Loucy (cell line): ENCODE measurements around the gene PTGIS.

Experiments
- H2AFZ ChIP-seq: fragments of 200-600 bp; sonication (generic); 2 replicates; pipeline ENCODE4 v1.6.0; 2016; ENCODE audit warnings: antibody characterized with exemption, mild to moderate bottlenecking, low read length, moderate library complexity
- H3F3A ChIP-seq: fragments of 200-600 bp; 2 replicates; pipeline ENCODE4 v1.6.0; 2016; ENCODE audit warnings: antibody characterized with exemption, low read depth, mild to moderate bottlenecking
- H3K27me3 ChIP-seq: fragments of 200-600 bp; sonication (generic); 2 replicates; pipeline ENCODE4 v1.6.1; 2014; ENCODE audit warnings: low read length, mild to moderate bottlenecking; ENCODE audit not compliant: insufficient read depth, poor library complexity, severe bottlenecking
- H3K36me3 ChIP-seq: fragments of 200-600 bp; sonication (generic); 2 replicates; pipeline ENCODE4 v1.6.1; 2016; ENCODE audit warnings: low read length; ENCODE audit not compliant: insufficient read depth
- H3K4me1 ChIP-seq: fragments of 200-600 bp; sonication (generic); 2 replicates; pipeline ENCODE4 v1.5.1; 2014; ENCODE audit warnings: low read length, mild to moderate bottlenecking; ENCODE audit not compliant: insufficient read depth, poor library complexity, severe bottlenecking
- H3K4me2 ChIP-seq: fragments of 200-600 bp; sonication (generic); 2 replicates; pipeline ENCODE4 v1.6.0; 2014; ENCODE audit warnings: antibody characterized with exemption, low read length, low read depth, mild to moderate bottlenecking; ENCODE audit not compliant: poor library complexity, severe bottlenecking
- H3K4me3 ChIP-seq: fragments of 200-600 bp; sonication (generic); 2 replicates; pipeline ENCODE4 v1.5.1; 2014; ENCODE audit warnings: low read length, mild to moderate bottlenecking, mixed read lengths; ENCODE audit not compliant: poor library complexity, severe bottlenecking
- H3K79me2 ChIP-seq: fragments of 200-600 bp; sonication (generic); 2 replicates; pipeline ENCODE4 v1.6.1; 2014; ENCODE audit warnings: low read length; ENCODE audit not compliant: insufficient read depth
- H3K9ac ChIP-seq: fragments of 200-600 bp; sonication (generic); 2 replicates; pipeline ENCODE4 v1.6.0; 2014; ENCODE audit warnings: mild to moderate bottlenecking, low read depth, low read length, moderate library complexity; ENCODE audit not compliant: poor library complexity, severe bottlenecking
- H3K9me2 ChIP-seq: fragments of 200-600 bp; sonication (generic); replicated peaks from 2 replicates; pipeline ENCODE4 v1.6.1; 2016; ENCODE audit warnings: low read depth, low read length, mixed read lengths
- H3K9me3 ChIP-seq: fragments of 200-600 bp; sonication (generic); 2 replicates; pipeline ENCODE4 v1.6.1; 2014; ENCODE audit warnings: mild to moderate bottlenecking, antibody characterized with exemption, low read length, low read depth; ENCODE audit not compliant: insufficient read depth
- H4K20me1 ChIP-seq: fragments of 200-600 bp; sonication (generic); 2 replicates; pipeline ENCODE4 v1.6.0; 2014; ENCODE audit warnings: antibody characterized with exemption, low read length, mild to moderate bottlenecking; ENCODE audit not compliant: insufficient read depth, poor library complexity, severe bottlenecking
- CTCF ChIP-seq: fragments of 200-600 bp; sonication (generic); conservative IDR thresholded peaks from 2 replicates; pipeline ENCODE4 v1.5.1; 2014; ENCODE audit warnings: mild to moderate bottlenecking, antibody characterized with exemption, low read length
- EZH2phosphoT487 ChIP-seq: fragments of 200-600 bp; IDR thresholded peaks from 2 replicates; pipeline ENCODE4 v1.6.1; 2018; ENCODE audit warnings: antibody characterized with exemption, mild to moderate bottlenecking, moderate library complexity, borderline replicate concordance

Gene PTGIS

GRCh38 chr20:49503176-49503575 is 64.8 kb downstream of the PTGIS start:
- no peak overlapping the region for H3K4me3 ChIP-seq
- H3K9me3 ChIP-seq: no peaks in the 10 kb centered on the region
- H3K4me2 ChIP-seq: no peak overlapping the region

GRCh38 chr20:49501917-49502316 is 66.0 kb downstream of the PTGIS start:
- Histone ChIP-seq H4K20me1 (no peaks in the 10 kb centered on the region), H3K36me3 (no peaks in the 10 kb centered on the region), H3K9me3 (no peaks in the 10 kb centered on the region), H3K4me1 (no peaks in the 10 kb centered on the region), H3K9ac (no peak overlapping the region), H3F3A (no peaks in the 10 kb centered on the region), H3K4me3 (no peak overlapping the region), H2AFZ (no peak overlapping the region), H3K79me2 (no peaks in the 10 kb centered on the region), H3K27me3 (no peaks in the 10 kb centered on the region), H3K9me2 (no peaks in the 10 kb centered on the region), H3K4me2 (no peak overlapping the region)
- no peak for TF ChIP-seq CTCF
- TF ChIP-seq EZH2phosphoT487: no peak

More at GRCh38 chr20:49503176-49503575, 64.8 kb downstream of the PTGIS start:
- Histone ChIP-seq H3F3A (no peaks in the 10 kb centered on the region), H3K4me1 (no peaks in the 10 kb centered on the region), H3K9me2 (no peaks in the 10 kb centered on the region), H2AFZ (no peak overlapping the region), H3K79me2 (no peaks in the 10 kb centered on the region), H3K9ac (no peak overlapping the region), H4K20me1 (no peaks in the 10 kb centered on the region), H3K36me3 (no peaks in the 10 kb centered on the region), H3K27me3 (no peaks in the 10 kb centered on the region)
- TF ChIP-seq CTCF: no peak
- no peak for TF ChIP-seq EZH2phosphoT487

- Histone ChIP-seq H3F3A (no peaks in the 10 kb centered on the region), H2AFZ (no peak overlapping the region), H3K9me3 (no peaks in the 10 kb centered on the region), H3K4me1 (no peaks in the 10 kb centered on the region), H3K9me2 (no peaks in the 10 kb centered on the region), H3K36me3 (no peaks in the 10 kb centered on the region), H3K4me3 (no peak overlapping the region), H3K27me3 (no peaks in the 10 kb centered on the region), H4K20me1 (no peaks in the 10 kb centered on the region), H3K9ac (no peak overlapping the region), H3K4me2 (no peak overlapping the region), H3K79me2 (no peaks in the 10 kb centered on the region)
- TF ChIP-seq EZH2phosphoT487: no peak
- no peak for TF ChIP-seq CTCF
These were observed 70.6 kb downstream of the PTGIS start for GRCh38 chr20:49497398-49497669.
